HL-60/S4 (cell line): ENCODE results near the gene TRPV2.

ENCODE experiments used
- in situ Hi-C: fragments of 300-500 bp; cut with MboI; formaldehyde crosslinking; loops from 2 replicates; pipeline ENCODE4 v1.14.3; 2022; ENCODE audit warnings: low sequenced_read_pairs

TRPV2 gene

DNA sequence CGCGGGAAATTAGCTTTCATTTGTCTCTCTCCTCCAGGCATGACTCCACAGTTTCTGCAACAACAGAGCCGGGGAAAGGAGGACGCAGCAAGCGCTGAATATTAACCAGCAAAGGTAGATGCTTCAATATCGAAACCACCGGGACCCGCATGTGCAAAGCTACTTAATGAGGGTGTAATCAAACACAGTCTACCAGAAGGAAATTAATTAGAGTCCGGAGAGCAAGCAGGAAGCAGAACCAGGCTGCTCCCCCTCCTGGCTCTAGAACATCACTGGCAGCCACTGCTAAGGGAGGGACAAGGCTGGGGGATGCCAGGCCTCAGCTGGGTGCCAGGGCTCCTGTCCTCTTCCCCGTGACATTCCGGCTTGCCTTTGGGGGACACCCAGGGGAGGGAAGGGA, 54.9 kb downstream of the TRPV2 start:
- in situ Hi-C loops: no loop called here

DNA sequence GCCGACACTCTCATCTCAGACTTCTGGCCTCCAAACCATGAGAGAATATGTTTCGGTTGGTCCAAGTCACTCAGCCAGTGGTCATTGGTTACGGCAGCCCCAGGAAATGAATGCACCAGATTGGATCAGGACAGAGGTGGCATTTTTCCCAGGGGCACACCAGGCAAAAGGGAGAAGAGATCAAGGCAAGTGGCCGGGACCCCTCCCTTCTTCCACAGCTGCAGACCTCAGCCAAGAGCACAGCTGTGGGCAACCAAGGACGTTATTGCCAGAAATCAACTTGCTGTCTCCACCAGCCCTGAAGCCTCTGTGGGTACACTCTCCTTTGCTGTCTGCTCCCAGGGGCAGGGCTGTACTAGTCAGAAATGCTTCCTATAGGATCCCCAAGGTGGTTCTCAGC, 55.9 kb downstream of the TRPV2 start:
- in situ Hi-C loops: no loop called here

DNA sequence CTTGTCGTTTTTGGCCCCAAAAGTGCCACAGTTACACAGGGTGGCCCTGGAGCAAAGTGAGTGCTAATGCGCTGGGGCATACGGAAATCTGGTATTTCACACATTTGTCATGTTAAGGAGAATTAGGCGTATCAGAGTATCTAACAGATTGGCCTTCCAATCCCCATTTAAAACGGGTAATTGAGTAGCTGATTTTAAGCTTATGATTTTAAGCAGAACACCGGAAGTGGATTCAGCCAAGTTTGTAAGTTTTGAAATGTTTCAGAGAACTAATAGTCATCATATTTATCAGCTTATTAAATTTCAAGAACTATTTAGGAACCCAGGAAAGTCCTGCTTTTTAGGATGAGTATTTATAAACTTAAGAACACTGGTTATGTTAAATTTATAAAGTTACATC, 57.2 kb downstream of the TRPV2 start:
- in situ Hi-C loops: no loop called here

- in situ Hi-C loops: no loop called here
Measured at GRCh38 chr17:16473044-16474011, 58.0 kb downstream of the TRPV2 start.

DNA sequence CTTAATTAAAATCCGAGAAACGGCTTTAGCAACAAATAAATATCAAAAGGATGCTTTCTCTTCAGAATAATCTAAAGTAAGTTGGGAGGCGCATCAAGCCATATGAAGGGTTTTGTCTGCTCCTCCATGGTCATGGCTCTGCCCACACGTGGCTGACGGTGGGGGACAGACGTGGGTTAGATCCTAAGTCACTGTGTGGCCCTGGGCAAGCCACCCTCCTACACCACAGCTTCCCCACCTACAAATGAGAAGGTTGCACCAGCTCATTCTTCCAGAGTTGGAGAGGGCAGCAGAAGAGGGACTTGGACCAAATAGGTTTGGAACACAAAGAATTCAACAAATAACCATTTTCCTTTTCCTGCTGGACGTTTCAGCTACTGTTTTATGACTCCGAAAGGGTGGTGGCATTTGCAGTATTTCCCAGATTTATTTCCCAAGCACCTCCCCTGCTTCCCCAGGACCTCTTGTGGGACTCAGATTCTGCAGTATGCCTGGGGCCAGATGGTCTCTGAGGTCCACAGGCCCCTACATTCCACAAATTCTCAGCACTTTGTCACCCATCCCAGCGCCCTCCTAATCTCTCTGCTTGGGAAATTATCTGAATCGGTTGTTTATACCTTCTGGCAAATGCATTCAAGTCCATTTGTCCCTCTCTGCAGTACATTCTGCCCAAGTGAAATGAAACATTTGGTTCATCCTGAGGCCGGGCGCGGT, 58.8 kb downstream of the TRPV2 start:
- in situ Hi-C loops: no loop called here

DNA sequence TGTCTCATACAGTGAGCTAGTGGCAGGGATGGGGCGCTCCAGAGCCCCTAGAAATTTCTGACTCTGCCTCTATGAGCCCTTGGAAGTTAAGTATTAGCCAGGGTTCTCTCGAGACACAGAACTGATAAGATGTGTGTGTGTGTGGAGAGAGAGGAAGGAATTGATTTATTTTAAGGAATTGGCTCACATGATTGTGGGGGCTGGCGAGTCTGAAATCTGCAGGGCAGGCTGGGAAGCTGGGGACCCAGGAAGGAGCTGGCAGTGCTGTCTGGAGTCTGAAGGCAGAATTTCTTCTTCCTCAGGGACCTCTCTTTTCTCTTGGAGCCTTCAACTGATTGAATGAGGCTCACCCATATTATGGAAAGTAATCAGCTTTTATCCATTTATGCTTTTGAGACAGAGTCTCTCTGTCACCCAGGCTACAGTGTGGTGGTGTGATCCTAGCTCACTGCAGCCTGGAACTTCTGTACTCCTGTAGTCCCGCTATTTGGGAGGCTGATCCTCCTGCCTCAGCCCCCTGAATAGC, 59.9 kb downstream of the TRPV2 start:
- in situ Hi-C loops: no loop called here

DNA sequence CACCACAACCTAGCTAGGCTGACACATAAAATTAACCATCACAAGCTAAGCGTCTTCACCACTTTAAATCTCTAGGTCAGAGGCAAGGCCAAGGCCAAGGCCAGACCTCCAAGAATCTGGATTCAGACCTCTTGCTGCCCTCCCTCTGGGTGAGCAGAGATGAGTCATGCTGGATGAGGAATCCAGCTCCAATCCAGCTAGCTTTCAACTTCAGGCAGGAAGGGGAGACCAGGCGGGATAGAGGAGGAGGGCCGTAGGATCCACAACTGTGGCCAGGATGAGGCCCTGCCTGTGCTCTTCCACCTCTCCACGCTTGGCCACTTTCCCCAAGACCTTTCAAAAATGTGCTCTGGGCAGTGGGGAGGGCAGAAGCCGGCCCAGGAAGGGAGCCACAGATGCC, 61.9 kb downstream of the TRPV2 start:
- in situ Hi-C loops: no loop called here

DNA sequence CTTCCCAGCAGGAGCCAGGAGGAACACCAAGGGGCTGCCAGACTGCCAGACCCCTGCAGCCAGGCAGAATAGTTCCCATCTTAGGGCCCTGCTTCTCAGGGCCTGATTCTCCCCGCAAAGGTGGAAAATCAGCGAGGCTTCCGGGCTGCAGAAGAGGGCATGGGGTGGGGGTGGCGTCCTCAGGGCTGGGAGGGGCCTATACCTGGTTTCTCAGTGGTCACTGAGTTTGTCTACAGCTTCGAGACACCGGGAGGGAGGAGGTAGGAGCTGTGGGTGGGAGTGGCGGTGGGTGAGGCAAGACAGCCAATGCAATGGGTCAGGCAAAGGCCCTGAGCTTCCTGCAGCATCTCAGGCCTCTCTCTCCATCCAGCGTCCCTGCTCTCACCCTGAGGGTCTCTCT, 62.3 kb downstream of the TRPV2 start:
- in situ Hi-C loops: no loop called here

DNA sequence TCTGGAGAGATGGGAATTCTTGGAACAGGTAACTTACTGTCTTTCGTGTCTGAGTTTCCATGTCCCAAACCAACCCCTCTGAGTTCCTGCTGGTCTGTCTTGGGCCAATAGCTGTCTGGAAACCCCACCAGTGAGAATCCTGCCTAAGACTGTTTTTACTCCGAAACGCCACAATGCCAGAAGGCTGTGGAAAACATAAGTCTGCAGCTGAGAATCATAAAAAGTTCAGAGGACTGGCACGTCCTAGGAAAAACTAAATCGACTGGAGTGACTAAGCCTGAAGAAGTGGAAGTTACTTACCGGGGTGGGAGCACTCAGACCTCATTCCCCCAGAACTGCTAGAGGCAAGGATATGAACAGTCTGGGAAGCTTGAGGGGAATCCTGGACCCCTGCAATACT, 63.3 kb downstream of the TRPV2 start:
- in situ Hi-C loops: no loop called here

GRCh38 chr17:16479264-16479663, 63.9 kb downstream of the TRPV2 start:
- in situ Hi-C loops: no loop called here

DNA sequence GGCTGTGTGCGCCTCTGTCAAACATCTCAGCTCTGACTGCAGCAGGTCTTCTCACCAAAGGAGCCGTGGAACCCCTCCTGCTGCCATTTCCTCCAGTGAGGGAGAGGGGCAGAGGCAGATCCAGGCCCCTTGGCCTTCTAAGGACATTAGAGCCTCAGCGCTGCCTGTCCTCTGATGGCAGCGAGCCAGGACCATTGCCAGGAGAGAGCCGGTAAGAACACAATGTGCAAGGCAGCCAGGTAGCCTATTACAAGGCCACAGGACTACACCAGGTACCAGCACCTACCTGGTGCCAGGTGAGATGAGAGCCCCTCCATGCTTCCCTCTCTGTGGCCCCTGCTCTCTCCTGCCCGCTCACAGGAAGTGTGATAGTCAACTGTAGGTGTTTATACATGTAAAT, 65.6 kb downstream of the TRPV2 start:
- in situ Hi-C loops: no loop called here

- in situ Hi-C loops: no loop called here
Measured at GRCh38 chr17:16482253-16482652, 66.9 kb downstream of the TRPV2 start.

- in situ Hi-C loops: no loop called here
Measured at GRCh38 chr17:16483021-16483645, 67.8 kb downstream of the TRPV2 start.

- in situ Hi-C loops: no loop called here
Measured at GRCh38 chr17:16484445-16485175, 69.2 kb downstream of the TRPV2 start.
